ENCODE measurements around the gene SLC25A42. TPM values are rescaled to one million over a fixed set of nuclear protein-coding genes. Genes with fewer than 3 reads are reported as not detected.

Gene SLC25A42
- total and polyA plus RNA-seq, 7 donors: 4.6 to 40.2 (median 21.3) TPM

DNA sequence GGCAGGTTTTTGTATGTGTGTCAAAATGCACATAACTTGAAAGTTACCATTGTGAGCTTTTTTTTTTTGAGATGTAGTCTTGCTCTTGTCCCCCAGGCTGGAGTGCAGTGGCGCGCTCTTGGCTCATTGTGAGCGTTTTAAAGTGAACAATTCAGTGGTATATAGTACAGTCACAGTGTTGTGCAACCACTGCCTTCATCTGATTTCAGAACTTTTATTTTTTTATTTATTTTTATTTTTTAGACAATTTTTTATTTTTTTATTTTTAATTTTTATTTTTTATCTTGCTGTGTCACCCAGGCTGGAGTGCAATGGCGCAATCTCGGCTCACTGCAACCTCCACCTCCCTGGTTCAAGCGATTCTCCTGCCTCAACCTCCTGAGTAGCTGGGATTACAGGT lies 15.0 kb downstream of the SLC25A42 start:
- H3K27ac ChIP-seq: no peak overlapping the region
- 94 to 97% (median 97%) methylated on average over 6 of the region's 6 CpGs for WGBS, 3 donors
- DNase-seq: no peak

DNA sequence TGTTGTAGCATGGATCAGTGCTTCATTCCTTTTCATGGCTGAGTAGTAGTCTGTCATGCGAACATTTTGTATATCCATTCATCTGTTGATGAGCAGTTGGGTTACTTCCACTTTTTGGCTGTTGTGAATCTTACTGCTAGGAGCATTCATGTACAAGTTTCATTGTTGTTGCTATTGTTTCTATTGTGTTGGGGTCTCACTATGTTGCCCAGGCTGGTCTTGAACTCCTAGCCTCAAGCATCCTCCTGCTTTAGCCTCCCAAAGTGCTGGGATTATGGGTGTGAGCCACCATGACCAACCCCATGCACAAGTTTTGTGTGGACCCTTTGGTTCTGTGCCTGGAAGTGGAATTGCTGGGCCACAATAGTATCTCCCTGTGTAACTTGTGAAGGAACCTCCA lies 15.8 kb downstream of the SLC25A42 start:
- Histone ChIP-seq H3K27ac (no peak overlapping the region), H3K27me3 (ENCODE audit: insufficient read depth in 3 of 3, low read length in 2 of 3) (no peaks in the 10 kb centered on the region), H3K36me3 (ENCODE audit: insufficient read depth in 1 of 2, low read depth in 1 of 2) (peaks cover 0 to 28% of the 10 kb centered on the region in 2 donors), H3K9me3 (no peaks in the 10 kb centered on the region), H3K4me3 (no peak overlapping the region), H3K4me1 (peaks cover 4% of the 10 kb centered on the region)
- no peak for DNase-seq
- no peak for ATAC-seq
- TF ChIP-seq CTCF (IDR thresholded peaks at IDR 0.05): no peak
- 99 to 100% (median 100%) methylated on average over 1 of the region's 1 CpG for WGBS, 3 donors
- intact Hi-C loops (cut with DNase I): no loop called here

More for the DNA sequence above, 15.0 kb downstream of the SLC25A42 start:
- Histone ChIP-seq H3K4me1 (peaks cover 9% of the 10 kb centered on the region), H3K27me3 (ENCODE audit: insufficient read depth in 3 of 3, low read length in 2 of 3) (no peaks in the 10 kb centered on the region), H3K36me3 (ENCODE audit: insufficient read depth in 1 of 2, low read depth in 1 of 2) (peaks cover 0 to 31% of the 10 kb centered on the region in 2 donors), H3K9me3 (no peaks in the 10 kb centered on the region), H3K4me3 (no peak overlapping the region)
- no peak for TF ChIP-seq CTCF (IDR thresholded peaks at IDR 0.05)
- intact Hi-C loops (cut with DNase I): no loop called here
- no peak for ATAC-seq

DNA sequence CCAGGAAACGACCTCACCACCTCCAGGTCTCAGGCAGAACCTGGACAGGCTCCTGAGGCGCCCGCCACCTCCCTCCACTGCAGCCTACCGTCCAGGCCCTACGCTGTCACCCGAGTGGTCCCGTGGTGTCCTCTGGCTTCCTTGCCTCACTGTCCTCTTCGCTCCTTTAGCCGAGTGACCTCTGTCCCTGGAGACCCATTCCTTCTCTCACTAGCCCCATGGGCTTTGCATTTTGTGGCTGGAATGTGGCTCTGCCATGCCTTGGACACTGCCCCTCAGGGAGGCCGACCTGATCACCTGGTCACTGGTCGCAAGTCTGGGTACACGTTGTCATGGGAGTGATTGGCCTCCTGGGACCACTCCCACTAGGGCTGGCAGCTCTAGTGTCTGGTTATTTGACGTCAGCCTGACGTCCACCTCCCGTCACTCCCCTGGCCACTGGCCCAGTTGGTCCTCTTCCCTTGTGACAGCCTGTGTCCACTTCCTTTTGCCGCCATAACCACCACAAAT lies 17.9 kb downstream of the SLC25A42 start:
- Histone ChIP-seq H3K27ac (peak overlapping the region; percentile 41), H3K36me3 (ENCODE audit: insufficient read depth in 1 of 2, low read depth in 1 of 2) (peaks cover 0 to 21% of the 10 kb centered on the region in 2 donors), H3K9me3 (no peaks in the 10 kb centered on the region), H3K4me3 (no peak overlapping the region), H3K27me3 (ENCODE audit: insufficient read depth in 3 of 3, low read length in 2 of 3) (no peaks in the 10 kb centered on the region), H3K4me1 (peaks cover 4% of the 10 kb centered on the region)
- no peak for TF ChIP-seq CTCF (IDR thresholded peaks at IDR 0.05)
- 38 to 56% (median 42%) methylated on average over 16 of the region's 16 CpGs for WGBS, 3 donors
- intact Hi-C loops (cut with DNase I): no loop called here
- ATAC-seq: peak; percentile 45 to 72 (median 58)
- peak; percentile 57 to 69 for DNase-seq

GRCh38 chr19:19083413-19084178 lies 19.8 kb downstream of the SLC25A42 start:
- peaks cover 0 to 11% of the 10 kb centered on the region in 2 donors for H3K36me3 ChIP-seq (ENCODE audit: insufficient read depth in 1 of 2, low read depth in 1 of 2)
- H3K27me3 ChIP-seq (ENCODE audit: insufficient read depth in 3 of 3, low read length in 2 of 3): no peaks in the 10 kb centered on the region
- peak; percentile 57 to 78 (median 70) for ATAC-seq
- intact Hi-C loops (cut with DNase I): no loop called here
- no peak overlapping the region for H3K4me3 ChIP-seq
- H3K4me1 ChIP-seq: peaks cover 4% of the 10 kb centered on the region
- no peak overlapping the region for H3K27ac ChIP-seq
- TF ChIP-seq CTCF (IDR thresholded peaks at IDR 0.05): no peak
- DNase-seq: peak; percentile 41 to 78
- 59 to 71% (median 65%) methylated on average over 10 of the region's 10 CpGs for WGBS, 3 donors
- no peaks in the 10 kb centered on the region for H3K9me3 ChIP-seq

All from psoas muscle (tissue), 8 donors.